VCaP (cell line): ENCODE results near the gene BCAS2.

ENCODE experiments used
- H3K27ac ChIP-seq: fragments of 450-650 bp; 2 replicates; pipeline ENCODE4 v1.5.1; 2017
- TF ChIP-seq, protein P1 (sequence below): fragments of 450-650 bp; conservative IDR thresholded peaks from 2 replicates; pipeline ENCODE4 v1.5.1; 2017; ENCODE audit warnings: mild to moderate bottlenecking, moderate library complexity

The BCAS2 gene

DNA sequence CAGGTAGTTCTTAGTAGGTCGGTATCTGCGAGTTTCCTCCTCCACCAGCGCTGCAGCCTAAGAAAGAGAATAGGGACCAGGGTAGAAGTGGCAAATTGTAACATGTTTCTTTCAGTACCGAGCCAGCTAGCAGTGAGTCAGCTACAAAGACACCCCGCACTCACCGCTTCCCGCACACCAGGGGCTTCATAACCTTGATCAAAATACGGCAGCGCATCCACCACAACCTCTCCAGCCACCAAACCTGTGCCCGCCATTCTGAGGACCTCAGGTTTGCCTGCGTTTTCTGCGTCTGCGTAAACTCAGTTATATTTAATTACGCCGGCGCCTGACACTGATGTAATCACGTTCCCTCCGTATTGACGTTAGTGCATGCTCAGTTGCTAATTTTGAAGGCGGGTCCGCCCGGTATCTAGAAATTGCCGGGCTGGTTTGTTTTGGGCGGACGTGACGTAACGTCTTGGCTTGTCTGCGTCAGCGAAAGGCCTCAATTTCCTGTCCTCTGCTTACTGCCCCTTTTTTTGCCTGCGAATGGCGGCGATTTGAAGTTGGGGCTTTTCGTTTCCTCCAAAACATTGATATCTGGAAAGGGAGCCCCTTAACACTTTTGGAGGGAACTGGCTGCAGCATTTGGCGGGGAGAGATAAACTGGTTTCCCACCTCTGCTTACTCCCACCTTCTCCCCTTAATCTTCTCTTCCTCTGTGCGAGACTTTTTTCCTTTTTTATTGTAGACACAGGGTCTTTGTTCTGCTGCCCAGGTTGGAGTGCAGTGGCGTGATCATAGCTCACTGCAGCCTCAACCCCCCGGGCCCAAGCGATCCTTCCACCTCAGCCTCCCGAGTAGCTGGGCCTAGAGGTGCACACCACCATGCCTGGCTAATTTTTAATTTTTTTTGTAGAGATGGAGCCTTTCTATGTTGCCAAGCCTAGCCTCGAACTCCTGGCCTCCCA lies at the start of gene BCAS2:
Gene BCAS2 (minus strand): TSS at position 281 of the 953 bp plus-strand sequence. CDS start 24 bp downstream, at position 257.
- TF ChIP-seq, protein P1, sequence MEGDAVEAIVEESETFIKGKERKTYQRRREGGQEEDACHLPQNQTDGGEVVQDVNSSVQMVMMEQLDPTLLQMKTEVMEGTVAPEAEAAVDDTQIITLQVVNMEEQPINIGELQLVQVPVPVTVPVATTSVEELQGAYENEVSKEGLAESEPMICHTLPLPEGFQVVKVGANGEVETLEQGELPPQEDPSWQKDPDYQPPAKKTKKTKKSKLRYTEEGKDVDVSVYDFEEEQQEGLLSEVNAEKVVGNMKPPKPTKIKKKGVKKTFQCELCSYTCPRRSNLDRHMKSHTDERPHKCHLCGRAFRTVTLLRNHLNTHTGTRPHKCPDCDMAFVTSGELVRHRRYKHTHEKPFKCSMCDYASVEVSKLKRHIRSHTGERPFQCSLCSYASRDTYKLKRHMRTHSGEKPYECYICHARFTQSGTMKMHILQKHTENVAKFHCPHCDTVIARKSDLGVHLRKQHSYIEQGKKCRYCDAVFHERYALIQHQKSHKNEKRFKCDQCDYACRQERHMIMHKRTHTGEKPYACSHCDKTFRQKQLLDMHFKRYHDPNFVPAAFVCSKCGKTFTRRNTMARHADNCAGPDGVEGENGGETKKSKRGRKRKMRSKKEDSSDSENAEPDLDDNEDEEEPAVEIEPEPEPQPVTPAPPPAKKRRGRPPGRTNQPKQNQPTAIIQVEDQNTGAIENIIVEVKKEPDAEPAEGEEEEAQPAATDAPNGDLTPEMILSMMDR, result no peak
- H3K27ac ChIP-seq, result peak within 1 kb of the TSS; percentile 70

DNA sequence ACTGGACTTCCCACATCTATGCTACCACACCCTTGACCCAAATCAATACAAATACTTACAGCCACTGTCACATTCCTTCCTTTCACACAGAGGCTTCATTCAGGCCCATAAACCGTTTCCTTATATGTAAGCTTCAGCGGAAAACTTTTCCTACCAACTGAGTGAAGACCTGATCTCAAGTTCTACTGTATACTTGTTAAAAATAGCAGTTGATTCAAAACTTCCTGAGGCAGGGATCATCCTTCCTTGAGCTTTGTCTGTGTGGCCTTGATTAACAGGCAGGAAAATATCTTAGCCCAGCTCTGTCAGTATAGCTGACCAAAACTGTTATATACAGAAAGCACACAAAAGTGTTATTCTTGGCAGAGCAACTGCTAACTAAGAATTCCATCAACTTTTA lies 45.7 kb upstream of the BCAS2 start:
- H3K27ac ChIP-seq, result no peak overlapping the region
- TF ChIP-seq, protein P1, result no peak

DNA sequence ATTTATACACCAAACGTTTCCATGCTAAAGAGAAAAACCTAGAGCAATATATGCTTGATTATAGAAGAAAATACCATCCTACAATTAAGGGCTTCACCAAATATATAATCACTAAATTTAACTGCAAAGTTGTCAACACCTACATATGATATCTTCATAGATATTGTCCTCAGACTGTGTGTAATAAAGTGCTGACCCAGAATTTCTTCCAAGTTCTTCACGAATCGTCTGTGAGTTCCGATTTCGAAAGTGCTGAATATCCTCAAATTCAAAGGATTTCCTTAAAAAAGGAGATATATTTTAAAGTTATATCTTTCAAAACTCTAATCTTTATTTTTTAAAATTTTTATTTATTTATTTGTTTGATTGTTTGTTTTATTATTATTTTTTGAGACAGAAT lies 41.9 kb upstream of the BCAS2 start:
- no peak overlapping the region for H3K27ac ChIP-seq
- TF ChIP-seq, protein P1, result no peak

DNA sequence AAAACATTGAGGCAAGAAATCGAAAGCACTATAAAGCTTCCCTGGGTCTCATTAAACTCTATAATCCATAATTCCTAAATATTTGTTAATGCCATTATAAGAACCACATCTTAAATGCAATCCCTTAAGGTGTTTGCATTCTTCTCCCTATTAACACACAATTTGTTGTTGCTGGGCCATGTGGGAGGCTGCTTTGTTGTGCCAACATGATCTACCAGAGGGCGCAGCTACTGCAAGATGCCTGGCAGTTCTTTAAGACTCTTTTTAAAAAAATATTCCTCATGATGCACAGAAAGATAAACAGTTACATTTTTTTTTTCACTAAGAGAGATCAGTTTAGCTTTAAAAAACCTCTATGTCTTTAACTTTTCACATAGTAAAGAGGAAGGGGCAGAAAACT lies 39.0 kb upstream of the BCAS2 start:
- H3K27ac ChIP-seq, result no peak overlapping the region
- TF ChIP-seq, protein P1, result no peak; the same call in 1 of the 2 replicates

DNA sequence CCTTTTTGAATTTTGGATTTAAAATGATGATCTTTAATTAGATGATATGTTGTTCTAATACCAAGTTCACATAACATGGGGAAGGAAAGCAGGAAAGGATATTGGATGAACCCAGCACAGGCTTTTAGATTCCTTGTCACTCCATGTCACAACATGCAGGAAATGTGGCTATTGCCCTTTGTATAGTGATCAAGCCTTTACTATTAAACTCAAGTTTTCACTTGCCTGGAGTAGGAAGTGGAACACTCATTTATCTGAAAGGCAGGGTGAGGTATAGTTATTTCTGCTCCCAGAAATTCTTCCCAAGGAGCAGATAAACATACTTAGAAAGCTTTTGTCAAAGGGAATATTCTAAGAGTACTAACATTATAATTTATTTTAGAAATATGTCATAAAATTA lies 37.2 kb upstream of the BCAS2 start:
- no peak overlapping the region for H3K27ac ChIP-seq
- TF ChIP-seq, protein P1, result no peak

DNA sequence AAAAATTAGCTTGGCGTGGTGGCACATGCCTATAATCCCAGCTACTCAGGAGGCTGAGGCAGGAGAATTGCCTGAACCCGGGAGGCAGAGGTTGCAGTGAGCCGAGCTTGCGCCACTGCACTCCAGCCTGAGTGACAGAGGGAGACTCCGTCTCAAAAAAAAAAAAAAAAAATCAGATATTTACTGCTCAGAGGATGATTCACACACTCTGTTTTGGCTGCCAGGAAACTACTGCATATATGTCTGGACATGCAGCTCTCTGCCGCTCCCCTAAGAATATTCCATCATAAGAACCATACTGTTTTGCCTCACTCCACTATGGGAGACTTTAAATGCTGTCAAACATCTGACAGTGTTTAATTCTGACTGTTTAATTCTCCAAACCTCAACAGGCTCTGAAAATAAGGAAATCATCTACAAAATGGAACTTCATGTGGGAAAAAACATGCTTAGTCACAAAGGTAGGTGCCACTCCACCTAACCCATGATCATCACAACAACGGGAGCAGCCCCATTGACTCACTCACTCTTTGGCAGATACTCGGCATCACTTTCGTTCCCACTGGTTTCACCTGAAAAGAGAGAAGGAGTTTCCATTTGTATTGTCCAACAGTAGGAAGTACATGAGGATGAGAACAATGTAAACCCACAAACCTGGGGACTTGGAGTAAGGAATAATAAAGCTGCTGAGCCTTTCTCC lies 29.3 kb upstream of the BCAS2 start:
- H3K27ac ChIP-seq, result no peak overlapping the region
- TF ChIP-seq, protein P1, result no peak

DNA sequence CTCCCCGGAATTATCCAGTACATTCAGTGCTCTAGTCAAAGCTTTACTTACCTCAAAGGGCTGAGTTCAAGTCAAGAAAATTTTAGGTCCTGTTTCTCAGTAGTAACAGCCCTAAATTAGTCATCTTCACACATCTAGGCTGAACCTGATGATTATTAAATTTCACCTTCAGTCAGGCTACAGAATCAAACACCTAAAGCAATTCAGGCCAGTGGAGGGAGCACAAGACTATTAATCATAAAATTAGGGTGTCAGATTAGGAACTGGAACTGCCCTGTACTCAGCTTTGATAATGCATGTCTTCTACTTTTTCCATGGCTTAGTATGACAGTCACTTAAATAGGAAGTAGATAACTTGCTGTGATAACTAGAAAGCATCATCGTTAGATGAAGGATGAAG lies 28.4 kb upstream of the BCAS2 start:
- TF ChIP-seq, protein P1, result no peak
- no peak overlapping the region for H3K27ac ChIP-seq
